Right forelimb (tissue), 1 donor: ENCODE measurements around the gene MAPK8IP2.
"Not testable (repeated sequence)": the region's sequence is repeated elsewhere in the genome, so short reads cannot be mapped to it uniquely, and the experiment has no call there.

Experiments
- DNase-seq: peaks from one replicate; pipeline ENCODE4 v3.0.0-alpha.2; 2018

MAPK8IP2 gene

GRCh38 chr22:50613291-50613981 is 12.8 kb downstream of the MAPK8IP2 start:
- no peak for DNase-seq

GRCh38 chr22:50614296-50614695 is 13.7 kb downstream of the MAPK8IP2 start:
- not testable (repeated sequence) for DNase-seq

GRCh38 chr22:50620593-50621355 is 20.2 kb downstream of the MAPK8IP2 start:
- peak; percentile 88 for DNase-seq

GRCh38 chr22:50621356-50621880 is 20.8 kb downstream of the MAPK8IP2 start:
- DNase-seq, result no peak

GRCh38 chr22:50621948-50622722 is 21.5 kb downstream of the MAPK8IP2 start:
- no peak for DNase-seq

GRCh38 chr22:50622723-50623327 is 22.2 kb downstream of the MAPK8IP2 start:
- DNase-seq, result no peak

- no peak for DNase-seq
Measured at GRCh38 chr22:50624347-50625130, 23.9 kb downstream of the MAPK8IP2 start.

GRCh38 chr22:50625131-50625567 is 24.6 kb downstream of the MAPK8IP2 start:
- no peak for DNase-seq

- DNase-seq, result no peak
Measured at GRCh38 chr22:50625568-50626313, 25.1 kb downstream of the MAPK8IP2 start.

- DNase-seq, result no peak
Measured at GRCh38 chr22:50626314-50626849, 25.8 kb downstream of the MAPK8IP2 start.

GRCh38 chr22:50626850-50627641 is 26.5 kb downstream of the MAPK8IP2 start:
- no peak for DNase-seq

GRCh38 chr22:50627642-50628542 is 27.3 kb downstream of the MAPK8IP2 start, which contains the start of gene ARSA:
Gene ARSA, minus strand, starts transcription at chr22:50628152. Its CDS starts 373 bp downstream, at chr22:50627779.
- DNase-seq, result peak; percentile 87

- DNase-seq, result no peak
Measured at GRCh38 chr22:50628543-50629134, 28.0 kb downstream of the MAPK8IP2 start.

GRCh38 chr22:50630376-50630775 is 29.8 kb downstream of the MAPK8IP2 start:
- no peak for DNase-seq

- no peak for DNase-seq
Measured at GRCh38 chr22:50633086-50633485, 32.5 kb downstream of the MAPK8IP2 start.

- no peak for DNase-seq
Measured at GRCh38 chr22:50633771-50634170, 33.2 kb downstream of the MAPK8IP2 start.

GRCh38 chr22:50635591-50635990 is 35.0 kb downstream of the MAPK8IP2 start:
- DNase-seq, result no peak

GRCh38 chr22:50640296-50640695 is 39.7 kb downstream of the MAPK8IP2 start:
- DNase-seq, result not testable (repeated sequence)
